ENCODE measurements around the gene MICAL1. TPM values are rescaled to one million over a fixed set of nuclear protein-coding genes. Genes with fewer than 3 reads are reported as not detected.

MICAL1 gene
- total and polyA plus RNA-seq, 2 of the 8 experiments (the other 6 are each of a cell fraction or from before 2014, with no cell fraction given): 42.5 to 55.4 TPM

GRCh38 chr6:109434456-109434855 is 21.1 kb downstream of the MICAL1 start (continued):
- TF ChIP-seq, protein P1, sequence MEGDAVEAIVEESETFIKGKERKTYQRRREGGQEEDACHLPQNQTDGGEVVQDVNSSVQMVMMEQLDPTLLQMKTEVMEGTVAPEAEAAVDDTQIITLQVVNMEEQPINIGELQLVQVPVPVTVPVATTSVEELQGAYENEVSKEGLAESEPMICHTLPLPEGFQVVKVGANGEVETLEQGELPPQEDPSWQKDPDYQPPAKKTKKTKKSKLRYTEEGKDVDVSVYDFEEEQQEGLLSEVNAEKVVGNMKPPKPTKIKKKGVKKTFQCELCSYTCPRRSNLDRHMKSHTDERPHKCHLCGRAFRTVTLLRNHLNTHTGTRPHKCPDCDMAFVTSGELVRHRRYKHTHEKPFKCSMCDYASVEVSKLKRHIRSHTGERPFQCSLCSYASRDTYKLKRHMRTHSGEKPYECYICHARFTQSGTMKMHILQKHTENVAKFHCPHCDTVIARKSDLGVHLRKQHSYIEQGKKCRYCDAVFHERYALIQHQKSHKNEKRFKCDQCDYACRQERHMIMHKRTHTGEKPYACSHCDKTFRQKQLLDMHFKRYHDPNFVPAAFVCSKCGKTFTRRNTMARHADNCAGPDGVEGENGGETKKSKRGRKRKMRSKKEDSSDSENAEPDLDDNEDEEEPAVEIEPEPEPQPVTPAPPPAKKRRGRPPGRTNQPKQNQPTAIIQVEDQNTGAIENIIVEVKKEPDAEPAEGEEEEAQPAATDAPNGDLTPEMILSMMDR (IDR thresholded peaks at IDR 0.05; ENCODE audit: control extremely low read depth in 1 of 3, insufficient read depth in 1 of 3, low read depth in 1 of 3, low read length in 3 of 3): no peak
- no peak for TF ChIP-seq CTBP2 (IDR thresholded peaks at IDR 0.05; ENCODE audit: borderline replicate concordance, insufficient read depth, insufficient read length, low read length)

All from H1 (cell line).